OCI-LY1 (cell line): ENCODE data around the gene GID8.

Source experiments
- CTCF ChIP-seq: fragments of 200-600 bp; sonication (generic), shearing (Covaris generic); IDR thresholded peaks from 2 replicates; pipeline ENCODE4 v1.5.1; 2017; ENCODE audit warnings: mild to moderate bottlenecking, antibody characterized with exemption, low read length, moderate library complexity, mixed read lengths
- EZH2 ChIP-seq: fragments of 200-600 bp; sonication (generic), shearing (Covaris generic); IDR thresholded peaks from 2 replicates; pipeline ENCODE4 v1.8.0; 2017; ENCODE audit warnings: borderline replicate concordance, mixed run types, mild to moderate bottlenecking, antibody characterized with exemption, low read length, moderate library complexity, mixed read lengths

- TF ChIP-seq CTCF: no peak
- no peak for TF ChIP-seq EZH2
Measured at GRCh38 chr20:62888406-62888805, 49.5 kb upstream of the GID8 start.
